Nephron progenitor cell (in vitro differentiated cells): ENCODE data around the gene SMC6.

ENCODE experiments used
- DNase-seq: peaks from one replicate; pipeline ENCODE4 v3.0.0; 2021
- H3K27ac Mint-ChIP-seq: 2 replicates; pipeline ENCODE4 v1.8.0; 2021; ENCODE audit warnings: mild to moderate bottlenecking, moderate library complexity, mixed read lengths
- H3K27me3 Mint-ChIP-seq: 2 replicates; pipeline ENCODE4 v1.8.0; 2021; ENCODE audit warnings: mild to moderate bottlenecking, low read depth, mixed read lengths; ENCODE audit not compliant: poor library complexity
- H3K36me3 Mint-ChIP-seq: 2 replicates; pipeline ENCODE4 v1.8.0; 2021; ENCODE audit warnings: low read depth, mixed read lengths
- H3K4me1 Mint-ChIP-seq: 2 replicates; pipeline ENCODE4 v1.8.0; 2021; ENCODE audit warnings: mixed read lengths
- H3K4me3 Mint-ChIP-seq: 2 replicates; pipeline ENCODE4 v1.8.0; 2021; ENCODE audit warnings: mild to moderate bottlenecking, moderate library complexity, mixed read lengths
- H3K9me3 Mint-ChIP-seq: 2 replicates; pipeline ENCODE4 v1.8.0; 2021; ENCODE audit warnings: mild to moderate bottlenecking, moderate library complexity, mixed read lengths
- TF ChIP-seq, protein P1 (sequence below): fragments of 200-600 bp; sonication (generic); IDR thresholded peaks from 2 replicates; pipeline ENCODE4 v1.5.0; 2021; ENCODE audit warnings: antibody characterized with exemption

The SMC6 gene

DNA sequence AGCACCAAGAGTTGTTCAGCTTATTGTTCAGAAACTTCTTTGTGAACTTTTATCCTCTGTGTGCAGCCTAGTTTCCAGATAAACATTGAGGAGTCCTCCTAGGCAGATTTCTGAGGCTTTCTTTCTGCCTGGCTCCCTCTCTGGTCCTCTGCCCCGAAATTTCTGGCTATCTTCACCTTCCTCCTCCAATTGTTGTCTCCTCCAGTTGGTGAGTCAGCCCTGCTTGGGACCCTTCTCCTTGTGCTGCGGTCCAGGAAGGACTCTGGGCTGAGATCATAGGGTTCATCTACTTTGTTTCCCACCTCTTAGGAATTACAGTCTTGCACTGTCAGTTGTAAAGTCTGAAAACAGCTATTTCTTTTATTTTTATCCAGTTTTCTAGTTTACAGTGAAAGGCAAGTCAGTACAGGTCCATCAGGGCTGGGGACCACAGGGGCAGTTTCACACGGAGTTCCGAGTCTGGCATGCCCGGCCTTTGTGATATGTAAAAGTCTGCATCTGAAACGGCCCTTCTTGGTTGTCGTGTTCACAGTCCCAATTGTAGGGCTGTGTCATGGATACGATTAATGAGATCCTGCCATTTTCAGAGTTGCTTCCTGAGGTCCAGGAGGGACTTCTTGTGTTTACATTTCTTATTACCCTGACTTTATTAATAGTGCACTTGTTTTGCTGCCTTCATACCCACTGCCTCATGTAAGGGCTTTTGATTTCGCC is 100.8 kb downstream of the SMC6 start:
- Mint-ChIP-seq H3K4me3 (no peak overlapping the region), H3K9me3 (no peaks in the 10 kb centered on the region), H3K4me1 (no peaks in the 10 kb centered on the region), H3K36me3 (peaks cover 4% of the 10 kb centered on the region), H3K27ac (no peak overlapping the region), H3K27me3 (no peaks in the 10 kb centered on the region)
- TF ChIP-seq, protein P1, sequence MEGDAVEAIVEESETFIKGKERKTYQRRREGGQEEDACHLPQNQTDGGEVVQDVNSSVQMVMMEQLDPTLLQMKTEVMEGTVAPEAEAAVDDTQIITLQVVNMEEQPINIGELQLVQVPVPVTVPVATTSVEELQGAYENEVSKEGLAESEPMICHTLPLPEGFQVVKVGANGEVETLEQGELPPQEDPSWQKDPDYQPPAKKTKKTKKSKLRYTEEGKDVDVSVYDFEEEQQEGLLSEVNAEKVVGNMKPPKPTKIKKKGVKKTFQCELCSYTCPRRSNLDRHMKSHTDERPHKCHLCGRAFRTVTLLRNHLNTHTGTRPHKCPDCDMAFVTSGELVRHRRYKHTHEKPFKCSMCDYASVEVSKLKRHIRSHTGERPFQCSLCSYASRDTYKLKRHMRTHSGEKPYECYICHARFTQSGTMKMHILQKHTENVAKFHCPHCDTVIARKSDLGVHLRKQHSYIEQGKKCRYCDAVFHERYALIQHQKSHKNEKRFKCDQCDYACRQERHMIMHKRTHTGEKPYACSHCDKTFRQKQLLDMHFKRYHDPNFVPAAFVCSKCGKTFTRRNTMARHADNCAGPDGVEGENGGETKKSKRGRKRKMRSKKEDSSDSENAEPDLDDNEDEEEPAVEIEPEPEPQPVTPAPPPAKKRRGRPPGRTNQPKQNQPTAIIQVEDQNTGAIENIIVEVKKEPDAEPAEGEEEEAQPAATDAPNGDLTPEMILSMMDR: no peak
- DNase-seq: no peak

DNA sequence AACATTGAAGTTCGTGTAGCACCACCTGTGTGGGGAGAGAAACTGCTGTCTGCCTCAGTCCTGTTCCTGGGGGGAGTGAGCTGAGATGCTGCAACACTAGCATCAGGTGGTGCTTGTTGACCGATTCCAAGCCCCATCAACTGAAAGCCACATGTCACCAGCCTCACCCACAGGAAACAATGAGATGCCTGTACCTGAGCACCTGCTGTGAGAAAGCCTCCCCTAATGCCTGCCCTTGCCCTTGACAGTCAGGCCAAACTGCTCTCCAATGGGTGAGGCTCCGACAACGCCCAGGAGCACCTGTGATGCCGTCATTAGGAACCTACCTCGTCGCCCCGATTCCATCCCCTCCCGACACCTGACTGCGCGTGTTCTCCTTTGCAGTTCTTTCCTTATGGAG is 104.6 kb downstream of the SMC6 start:
- TF ChIP-seq, protein P1: no peak
- Mint-ChIP-seq H3K36me3 (peaks cover 4% of the 10 kb centered on the region), H3K27me3 (no peaks in the 10 kb centered on the region), H3K4me1 (peaks cover 23% of the 10 kb centered on the region), H3K9me3 (no peaks in the 10 kb centered on the region), H3K4me3 (no peak overlapping the region), H3K27ac (no peak overlapping the region)
- DNase-seq: no peak

DNA sequence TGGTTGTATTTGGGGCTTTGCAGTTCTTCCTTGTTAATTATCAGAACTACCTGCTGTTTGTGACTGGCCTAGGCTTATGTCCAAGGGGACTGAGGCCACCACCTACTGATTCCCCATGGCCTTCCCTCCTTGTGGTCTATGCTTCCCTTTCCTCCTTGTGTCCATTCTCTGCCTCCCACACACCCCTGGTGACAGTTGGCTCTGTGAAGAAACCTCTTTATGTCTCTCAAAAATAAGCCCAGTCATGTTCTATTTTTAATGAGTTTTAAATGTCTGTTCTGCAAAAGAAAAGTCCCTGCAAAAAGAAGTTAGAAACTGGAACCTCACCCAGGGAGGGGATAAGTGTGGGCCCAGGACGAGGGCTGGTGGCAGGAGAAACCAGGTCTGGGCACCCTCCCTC is 105.0 kb downstream of the SMC6 start:
- no peak for DNase-seq
- no peaks in the 10 kb centered on the region for H3K9me3 Mint-ChIP-seq
- TF ChIP-seq, protein P1: no peak
- H3K36me3 Mint-ChIP-seq: peaks cover 4% of the 10 kb centered on the region
- no peak overlapping the region for H3K27ac Mint-ChIP-seq
- H3K27me3 Mint-ChIP-seq: no peaks in the 10 kb centered on the region
- H3K4me1 Mint-ChIP-seq: peaks cover 28% of the 10 kb centered on the region
- no peak overlapping the region for H3K4me3 Mint-ChIP-seq

DNA sequence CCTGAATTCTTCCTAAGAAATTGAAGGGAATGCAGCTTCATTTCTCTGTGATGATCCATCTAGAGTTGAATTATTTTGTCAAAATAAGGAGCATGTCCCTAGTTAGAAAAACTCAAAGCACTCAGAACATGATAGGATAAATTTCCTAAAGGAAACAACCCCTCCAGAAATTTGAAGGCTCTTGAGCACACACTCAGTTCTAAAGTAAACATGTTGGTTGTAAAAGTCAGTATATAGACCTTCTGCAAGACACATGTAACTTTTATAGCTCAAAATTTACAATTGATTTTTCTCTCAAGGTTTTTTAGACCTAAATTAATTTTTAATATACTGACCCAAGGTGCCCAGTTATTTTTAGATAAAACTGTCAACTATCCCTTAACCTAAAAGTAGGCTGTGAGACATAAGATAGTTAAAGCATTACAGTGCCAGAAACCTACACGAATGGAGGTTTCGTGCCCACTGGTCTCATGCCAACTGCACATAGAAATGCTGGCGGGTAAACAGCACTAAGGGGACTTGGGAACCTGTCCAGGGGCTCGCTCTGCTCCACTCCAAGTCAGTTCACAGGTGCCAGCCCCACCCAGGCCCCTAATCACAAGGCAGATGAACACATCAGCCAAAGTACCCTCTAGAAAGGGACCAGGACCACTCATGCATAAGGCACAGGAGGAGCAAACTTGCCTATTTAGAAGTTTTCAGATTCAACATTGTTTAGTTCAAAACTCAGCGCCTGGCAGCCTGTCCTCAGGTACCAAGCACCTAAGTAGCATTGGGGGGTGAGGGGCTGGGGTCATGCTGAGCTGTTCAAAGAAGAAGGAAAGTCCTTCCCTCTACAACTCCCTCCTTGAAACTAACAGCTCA is 106.5 kb downstream of the SMC6 start:
- Mint-ChIP-seq H3K27ac (no peak overlapping the region), H3K9me3 (no peaks in the 10 kb centered on the region), H3K4me3 (no peak overlapping the region), H3K27me3 (no peaks in the 10 kb centered on the region), H3K4me1 (peaks cover 39% of the 10 kb centered on the region), H3K36me3 (peaks cover 17% of the 10 kb centered on the region)
- no peak for DNase-seq
- TF ChIP-seq, protein P1: no peak

DNA sequence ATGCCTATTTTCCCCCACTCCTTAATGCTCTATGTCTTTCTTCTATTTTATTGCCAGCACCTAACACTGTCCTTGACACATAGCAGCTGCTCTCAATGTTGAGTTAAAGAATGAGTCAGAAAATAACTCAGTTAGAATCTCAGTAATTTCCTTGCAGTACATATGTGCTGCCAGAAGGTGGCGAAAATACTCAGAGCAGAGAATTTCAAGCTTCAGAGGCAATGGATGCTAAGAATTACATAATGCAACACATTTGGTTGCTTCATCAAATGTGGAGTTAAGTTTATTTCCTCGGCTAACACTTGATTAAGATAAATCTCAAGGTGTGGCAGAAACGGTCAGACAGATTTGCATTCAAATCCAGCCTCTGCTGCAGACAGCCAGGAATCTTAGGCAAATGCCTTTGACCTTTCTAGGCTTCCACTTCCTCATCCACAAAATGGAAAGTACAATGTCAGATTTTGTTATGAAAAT is 107.5 kb downstream of the SMC6 start:
- Mint-ChIP-seq H3K36me3 (peaks cover 21% of the 10 kb centered on the region), H3K4me1 (peaks cover 39% of the 10 kb centered on the region), H3K9me3 (no peaks in the 10 kb centered on the region), H3K4me3 (no peak overlapping the region), H3K27me3 (no peaks in the 10 kb centered on the region), H3K27ac (peak overlapping the region; percentile 5)
- TF ChIP-seq, protein P1: peak; percentile 76
- DNase-seq: peak; percentile 53
